Mesendoderm (in vitro differentiated cells): ENCODE results near the gene ZMYND19.

Experiments
- DNase-seq: peaks from one replicate; pipeline ENCODE4 v3.0.0; 2013
- H2AK5ac ChIP-seq: 2 replicates; pipeline ENCODE4 v1.6.1; 2013; ENCODE audit warnings: low read length, inconsistent platforms
- H2BK120ac ChIP-seq: 2 replicates; pipeline ENCODE4 v1.6.1; 2013; ENCODE audit warnings: low read depth, mild to moderate bottlenecking, low read length, moderate library complexity, mixed read lengths
- H2BK15ac ChIP-seq: replicated peaks from 2 replicates; pipeline ENCODE4 v1.6.1; 2013; ENCODE audit warnings: low read depth, mild to moderate bottlenecking, moderate library complexity
- H2BK5ac ChIP-seq: 2 replicates; pipeline ENCODE4 v1.6.1; 2013; ENCODE audit warnings: low read length, inconsistent platforms
- H3K18ac ChIP-seq: 2 replicates; pipeline ENCODE4 v1.6.1; 2013; ENCODE audit warnings: mild to moderate bottlenecking, low read length, mixed read lengths
- H3K23ac ChIP-seq: one replicate; pipeline ENCODE4 v1.6.1; 2013; ENCODE audit warnings: low read length
- H3K27ac ChIP-seq: 2 replicates; pipeline ENCODE4 v1.5.1; 2013; ENCODE audit warnings: low read depth, mild to moderate bottlenecking, inconsistent platforms, low read length, moderate library complexity
- H3K27me3 ChIP-seq: 2 replicates; pipeline ENCODE4 v1.6.1; 2013; ENCODE audit warnings: low read length, control low read depth, mild to moderate bottlenecking, inconsistent platforms; ENCODE audit not compliant: insufficient read depth, poor library complexity
- H3K36me3 ChIP-seq: 2 replicates; pipeline ENCODE4 v1.6.1; 2013; ENCODE audit warnings: low read length, inconsistent platforms; ENCODE audit not compliant: control insufficient read depth, insufficient read depth
- H3K4ac ChIP-seq: one replicate; pipeline ENCODE4 v1.6.1; 2013; ENCODE audit warnings: low read depth, mild to moderate bottlenecking, low read length, moderate library complexity
- H3K4me1 ChIP-seq: 2 replicates; pipeline ENCODE4 v1.6.1; 2013; ENCODE audit warnings: low read depth, low read length, inconsistent platforms; ENCODE audit not compliant: control insufficient read depth
- H3K4me2 ChIP-seq: 2 replicates; pipeline ENCODE4 v1.6.1; 2013; ENCODE audit warnings: low read length
- H3K4me3 ChIP-seq: 2 replicates; pipeline ENCODE4 v1.5.1; 2013; ENCODE audit warnings: mild to moderate bottlenecking, low read length
- H3K56ac ChIP-seq: one replicate; pipeline ENCODE4 v1.6.1; 2013; ENCODE audit warnings: low read length
- H3K79me1 ChIP-seq: 2 replicates; pipeline ENCODE4 v1.6.1; 2013; ENCODE audit warnings: low read length, inconsistent platforms
- H3K79me2 ChIP-seq: 2 replicates; pipeline ENCODE4 v1.6.1; 2013; ENCODE audit warnings: mild to moderate bottlenecking, low read length; ENCODE audit not compliant: control insufficient read depth, insufficient read depth
- H3K9ac ChIP-seq: 2 replicates; pipeline ENCODE4 v1.6.1; 2013; ENCODE audit warnings: low read length, inconsistent platforms
- H4K5ac ChIP-seq: one replicate; pipeline ENCODE4 v1.6.1; 2013; ENCODE audit warnings: low read length
- H4K8ac ChIP-seq: one replicate; pipeline ENCODE4 v1.6.1; 2013; ENCODE audit warnings: low read depth, mild to moderate bottlenecking, control low read depth, low read length, moderate library complexity
- WGBS: extraction: QIAGEN DNeasy Blood & Tissue Kit; methylation state at CpG from one replicate; pipeline ENCODE4 v1.1.7; 2013; ENCODE audit warnings: low lambda C conversion rate, missing lambda C conversion rate; ENCODE audit not compliant: insufficient coverage; ENCODE audit errors: extremely low coverage; 5-methylcytosine and 5-hydroxymethylcytosine counted together

The ZMYND19 gene

DNA sequence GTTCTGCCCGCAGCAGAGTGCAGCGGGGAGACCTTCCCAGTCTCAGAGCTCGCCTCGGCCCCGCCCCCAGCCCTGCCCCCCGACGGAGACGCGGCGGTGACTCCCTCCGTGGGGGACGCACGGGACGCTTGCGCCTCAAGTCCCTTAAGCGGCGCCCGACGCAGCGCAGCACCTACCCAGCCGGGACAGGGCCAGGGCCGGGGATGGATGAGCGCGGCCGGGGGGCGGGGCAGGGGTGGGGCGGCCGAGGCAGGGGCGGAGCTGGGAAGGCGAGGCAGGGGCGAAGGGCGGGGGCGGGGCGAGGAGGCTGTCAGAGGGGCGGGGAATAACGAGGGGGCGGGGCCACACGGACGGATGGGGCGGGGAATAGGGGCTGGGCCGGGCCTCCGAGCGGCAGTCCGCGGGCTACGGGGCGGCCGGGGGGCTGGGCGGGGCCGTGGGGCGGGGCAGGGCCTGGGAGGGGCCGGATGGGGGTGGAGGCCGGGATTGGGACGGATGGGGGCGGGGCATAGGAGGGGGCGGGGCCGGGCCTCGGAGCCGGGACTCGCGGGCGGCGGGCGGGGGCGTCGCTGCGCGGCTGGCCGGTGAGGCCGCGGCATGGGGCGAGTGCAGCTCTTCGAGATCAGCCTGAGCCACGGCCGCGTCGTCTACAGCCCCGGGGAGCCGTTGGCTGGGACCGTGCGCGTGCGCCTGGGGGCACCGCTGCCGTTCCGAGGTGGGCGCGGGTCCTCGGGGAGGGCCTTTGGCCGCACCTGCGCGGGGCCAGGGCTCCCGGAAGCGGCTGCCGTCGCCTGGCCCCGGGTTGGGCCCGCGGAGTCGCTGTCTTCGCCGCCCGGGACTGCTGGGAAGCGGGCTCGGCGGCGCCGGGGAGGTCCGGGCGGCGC, 15.1 kb upstream of the ZMYND19 start, which contains the start of gene ARRDC1:
Gene ARRDC1 (plus strand): TSS at position 566 of the 884 bp plus-strand sequence. CDS start 32 bp downstream, at position 598.
- H3K56ac ChIP-seq, result peak within 1 kb of the TSS; percentile 96
- H3K79me1 ChIP-seq, result peaks cover 3% of the 10 kb centered on the region
- no peak within 1 kb of the TSS for H4K5ac ChIP-seq
- H3K4ac ChIP-seq, result peak within 1 kb of the TSS; percentile 18
- no peak within 1 kb of the TSS for H2BK5ac ChIP-seq
- H3K4me2 ChIP-seq, result peak within 1 kb of the TSS; percentile 74
- H3K9ac ChIP-seq, result peak within 1 kb of the TSS; percentile 82
- no peaks in the 10 kb centered on the region for H3K79me2 ChIP-seq
- H2AK5ac ChIP-seq, result no peak within 1 kb of the TSS
- H3K4me1 ChIP-seq, result no peaks in the 10 kb centered on the region
- H2BK120ac ChIP-seq, result no peak within 1 kb of the TSS
- peak; percentile 95 for DNase-seq
- H3K18ac ChIP-seq, result peak within 1 kb of the TSS; percentile 23
- H3K36me3 ChIP-seq, result no peaks in the 10 kb centered on the region
- WGBS, result no CpG with 5 or more reads among the region's 111 CpGs
- no peak within 1 kb of the TSS for H4K8ac ChIP-seq
- H3K23ac ChIP-seq, result peak within 1 kb of the TSS; percentile 94
- no peak within 1 kb of the TSS for H3K27ac ChIP-seq
- H3K27me3 ChIP-seq, result no peaks in the 10 kb centered on the region
- peak within 1 kb of the TSS; percentile 43 for H3K4me3 ChIP-seq
- no peak within 1 kb of the TSS for H2BK15ac ChIP-seq

- Histone ChIP-seq H3K79me2 (no peaks in the 10 kb centered on the region), H3K4ac (no peak overlapping the region)
Measured at GRCh38 chr9:137604345-137605086, 14.2 kb upstream of the ZMYND19 start.

GRCh38 chr9:137603879-137604278, 13.6 kb upstream of the ZMYND19 start:
- Histone ChIP-seq H2AK5ac (no peak overlapping the region), H3K4me2 (no peak overlapping the region)

More at GRCh38 chr9:137604345-137605086, 14.2 kb upstream of the ZMYND19 start:
- Histone ChIP-seq H3K9ac (no peak overlapping the region), H3K27ac (no peak overlapping the region), H2BK5ac (no peak overlapping the region), H2BK15ac (no peak overlapping the region), H3K27me3 (no peaks in the 10 kb centered on the region), H3K36me3 (no peaks in the 10 kb centered on the region), H2AK5ac (no peak overlapping the region), H3K23ac (no peak overlapping the region), H3K18ac (peak overlapping the region; percentile 16), H4K5ac (no peak overlapping the region), H3K4me3 (no peak overlapping the region), H4K8ac (no peak overlapping the region), H3K79me1 (peaks cover 3% of the 10 kb centered on the region), H3K4me2 (no peak overlapping the region), H3K56ac (peak overlapping the region; percentile 34), H3K4me1 (no peaks in the 10 kb centered on the region), H2BK120ac (no peak overlapping the region)
- no peak for DNase-seq
- no CpG with 5 or more reads among the region's 49 CpGs for WGBS

DNA sequence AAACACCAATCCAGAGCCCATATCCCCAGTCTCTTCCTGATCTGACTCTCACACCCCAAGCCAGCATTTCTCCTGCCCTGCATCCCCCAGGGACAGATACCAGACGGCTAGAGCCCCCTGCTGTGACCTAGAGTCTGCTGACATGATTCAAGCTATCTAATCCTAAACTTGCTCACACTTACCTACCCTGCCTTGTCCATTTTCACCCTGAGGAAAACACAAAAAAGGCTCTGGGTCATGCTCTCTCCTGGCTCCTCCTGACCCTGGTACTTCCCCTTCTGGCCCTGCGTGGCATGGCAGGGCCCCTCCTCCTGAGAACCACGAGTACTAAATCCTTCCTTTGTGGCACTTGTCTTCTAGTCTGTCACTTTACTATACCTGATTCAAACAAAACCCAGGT, 12.3 kb upstream of the ZMYND19 start:
- Histone ChIP-seq H3K56ac (no peak overlapping the region), H3K4me2 (no peak overlapping the region), H4K8ac (no peak overlapping the region), H3K79me2 (no peaks in the 10 kb centered on the region), H3K4me3 (no peak overlapping the region), H3K9ac (no peak overlapping the region), H3K36me3 (no peaks in the 10 kb centered on the region), H2BK120ac (no peak overlapping the region), H3K18ac (no peak overlapping the region), H4K5ac (no peak overlapping the region), H2BK15ac (no peak overlapping the region), H3K4me1 (no peaks in the 10 kb centered on the region), H2BK5ac (no peak overlapping the region), H3K27me3 (no peaks in the 10 kb centered on the region), H3K27ac (no peak overlapping the region), H3K23ac (no peak overlapping the region), H2AK5ac (no peak overlapping the region), H3K79me1 (peaks cover 3% of the 10 kb centered on the region), H3K4ac (no peak overlapping the region)
- WGBS, result no CpG with 5 or more reads among the region's 3 CpGs
- peak; percentile 77 for DNase-seq

More at GRCh38 chr9:137603879-137604278, 13.6 kb upstream of the ZMYND19 start:
- H2BK15ac ChIP-seq, result no peak overlapping the region
- no peaks in the 10 kb centered on the region for H3K79me2 ChIP-seq
- H3K27me3 ChIP-seq, result no peaks in the 10 kb centered on the region
- no peaks in the 10 kb centered on the region for H3K4me1 ChIP-seq
- H2BK120ac ChIP-seq, result no peak overlapping the region
- no peak overlapping the region for H3K9ac ChIP-seq
- H3K23ac ChIP-seq, result no peak overlapping the region
- no peak overlapping the region for H3K4ac ChIP-seq
- H3K56ac ChIP-seq, result no peak overlapping the region
- no peak overlapping the region for H2BK5ac ChIP-seq
- H3K36me3 ChIP-seq, result no peaks in the 10 kb centered on the region
- WGBS, result no CpG with 5 or more reads among the region's 13 CpGs
- no peak overlapping the region for H3K27ac ChIP-seq
- no peak overlapping the region for H3K18ac ChIP-seq
- DNase-seq, result no peak
- H3K79me1 ChIP-seq, result peaks cover 3% of the 10 kb centered on the region
- H4K5ac ChIP-seq, result no peak overlapping the region
- H3K4me3 ChIP-seq, result no peak overlapping the region
- H4K8ac ChIP-seq, result no peak overlapping the region

- Histone ChIP-seq H3K27me3 (no peaks in the 10 kb centered on the region), H3K56ac (no peak overlapping the region), H2BK120ac (no peak overlapping the region), H3K79me1 (no peaks in the 10 kb centered on the region), H3K79me2 (no peaks in the 10 kb centered on the region), H3K4me2 (no peak overlapping the region), H2BK5ac (no peak overlapping the region), H3K23ac (no peak overlapping the region), H3K4me1 (no peaks in the 10 kb centered on the region), H3K4me3 (no peak overlapping the region), H2BK15ac (no peak overlapping the region), H3K36me3 (no peaks in the 10 kb centered on the region), H4K8ac (no peak overlapping the region), H3K4ac (no peak overlapping the region), H3K27ac (no peak overlapping the region), H2AK5ac (no peak overlapping the region), H4K5ac (no peak overlapping the region), H3K9ac (no peak overlapping the region), H3K18ac (no peak overlapping the region)
- DNase-seq, result no peak
- no CpG with 5 or more reads among the region's 8 CpGs for WGBS
Measured at GRCh38 chr9:137598943-137599342, 8.6 kb upstream of the ZMYND19 start.
